C4-2B (cell line): Measurements from ENCODE around the gene TYK2.

Experiments
- CTCF ChIP-seq: fragments of 450-650 bp; conservative IDR thresholded peaks from 2 replicates; pipeline ENCODE4 v1.5.1; 2017; ENCODE audit warnings: mild to moderate bottlenecking
- ZFX ChIP-seq: fragments of 450-650 bp; IDR thresholded peaks from 2 replicates; pipeline ENCODE4 v1.6.1; 2017

- TF ChIP-seq CTCF (no peak), ZFX (no peak)
These were observed 15.1 kb upstream of the TYK2 start for GRCh38 chr19:10395436-10395835.
